Esophagus squamous epithelium (tissue), 4 donors: ENCODE measurements around the gene MAPKAPK3.

Source experiments
- POLR2A ChIP-seq, 4 donors: fragments of 450-650 bp; IDR thresholded peaks; one replicate each; pipeline ENCODE4 v1.6.1; 2017; ENCODE audit warnings: antibody characterized with exemption in 4 of 4, mild to moderate bottlenecking in 4 of 4, moderate library complexity in 3 of 4
- TF ChIP-seq, protein P1 (sequence below), 6 experiments: fragments of 450-650 bp in 4 of 6; fragments of 200-600 bp in 2 of 6; sonication (generic) in 2 of 6; IDR thresholded peaks; one replicate each; pipeline ENCODE4 v1.5.1; 2016 to 2019; ENCODE audit warnings: antibody characterized with exemption in 6 of 6, mild to moderate bottlenecking in 4 of 6, moderate library complexity in 4 of 6

DNA sequence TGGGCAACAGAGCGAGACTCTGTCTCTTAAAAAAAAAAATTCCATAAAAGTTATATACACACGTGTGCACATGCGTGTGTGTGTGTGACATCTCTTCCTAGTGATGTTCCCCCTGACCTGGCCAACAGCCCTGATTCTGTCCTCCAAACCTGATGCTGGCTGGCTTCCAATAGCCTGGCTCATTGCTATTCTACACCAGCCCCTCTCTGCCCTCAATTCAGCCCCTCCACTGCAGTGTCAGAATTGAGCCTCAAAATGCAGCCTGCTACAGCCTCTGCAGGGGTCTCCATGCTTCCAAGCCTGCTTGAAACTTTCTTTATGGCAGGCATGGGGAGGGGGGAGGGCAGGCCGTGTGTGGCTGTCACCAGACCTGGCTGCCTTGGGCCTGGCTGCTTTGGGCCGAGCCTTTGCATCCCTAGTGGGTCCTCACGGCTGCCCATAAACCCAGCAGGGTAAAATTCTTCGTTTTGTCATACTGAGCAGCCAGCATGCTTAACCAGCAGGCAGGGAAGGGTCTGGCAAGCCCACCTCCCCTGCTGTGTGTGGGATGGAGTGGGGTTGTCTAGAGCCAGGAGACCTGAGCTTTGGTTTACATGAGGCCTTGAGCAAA is 35.1 kb downstream of the MAPKAPK3 start:
- TF ChIP-seq, protein P1, sequence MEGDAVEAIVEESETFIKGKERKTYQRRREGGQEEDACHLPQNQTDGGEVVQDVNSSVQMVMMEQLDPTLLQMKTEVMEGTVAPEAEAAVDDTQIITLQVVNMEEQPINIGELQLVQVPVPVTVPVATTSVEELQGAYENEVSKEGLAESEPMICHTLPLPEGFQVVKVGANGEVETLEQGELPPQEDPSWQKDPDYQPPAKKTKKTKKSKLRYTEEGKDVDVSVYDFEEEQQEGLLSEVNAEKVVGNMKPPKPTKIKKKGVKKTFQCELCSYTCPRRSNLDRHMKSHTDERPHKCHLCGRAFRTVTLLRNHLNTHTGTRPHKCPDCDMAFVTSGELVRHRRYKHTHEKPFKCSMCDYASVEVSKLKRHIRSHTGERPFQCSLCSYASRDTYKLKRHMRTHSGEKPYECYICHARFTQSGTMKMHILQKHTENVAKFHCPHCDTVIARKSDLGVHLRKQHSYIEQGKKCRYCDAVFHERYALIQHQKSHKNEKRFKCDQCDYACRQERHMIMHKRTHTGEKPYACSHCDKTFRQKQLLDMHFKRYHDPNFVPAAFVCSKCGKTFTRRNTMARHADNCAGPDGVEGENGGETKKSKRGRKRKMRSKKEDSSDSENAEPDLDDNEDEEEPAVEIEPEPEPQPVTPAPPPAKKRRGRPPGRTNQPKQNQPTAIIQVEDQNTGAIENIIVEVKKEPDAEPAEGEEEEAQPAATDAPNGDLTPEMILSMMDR (IDR thresholded peaks at IDR 0.05) = no peak
- TF ChIP-seq POLR2A (IDR thresholded peaks at IDR 0.05) = no peak
